ENCODE results near the gene HMX1.
A peak's percentile ranks its signal among the peaks of the same experiment; 100 is the strongest.

The HMX1 gene

DNA sequence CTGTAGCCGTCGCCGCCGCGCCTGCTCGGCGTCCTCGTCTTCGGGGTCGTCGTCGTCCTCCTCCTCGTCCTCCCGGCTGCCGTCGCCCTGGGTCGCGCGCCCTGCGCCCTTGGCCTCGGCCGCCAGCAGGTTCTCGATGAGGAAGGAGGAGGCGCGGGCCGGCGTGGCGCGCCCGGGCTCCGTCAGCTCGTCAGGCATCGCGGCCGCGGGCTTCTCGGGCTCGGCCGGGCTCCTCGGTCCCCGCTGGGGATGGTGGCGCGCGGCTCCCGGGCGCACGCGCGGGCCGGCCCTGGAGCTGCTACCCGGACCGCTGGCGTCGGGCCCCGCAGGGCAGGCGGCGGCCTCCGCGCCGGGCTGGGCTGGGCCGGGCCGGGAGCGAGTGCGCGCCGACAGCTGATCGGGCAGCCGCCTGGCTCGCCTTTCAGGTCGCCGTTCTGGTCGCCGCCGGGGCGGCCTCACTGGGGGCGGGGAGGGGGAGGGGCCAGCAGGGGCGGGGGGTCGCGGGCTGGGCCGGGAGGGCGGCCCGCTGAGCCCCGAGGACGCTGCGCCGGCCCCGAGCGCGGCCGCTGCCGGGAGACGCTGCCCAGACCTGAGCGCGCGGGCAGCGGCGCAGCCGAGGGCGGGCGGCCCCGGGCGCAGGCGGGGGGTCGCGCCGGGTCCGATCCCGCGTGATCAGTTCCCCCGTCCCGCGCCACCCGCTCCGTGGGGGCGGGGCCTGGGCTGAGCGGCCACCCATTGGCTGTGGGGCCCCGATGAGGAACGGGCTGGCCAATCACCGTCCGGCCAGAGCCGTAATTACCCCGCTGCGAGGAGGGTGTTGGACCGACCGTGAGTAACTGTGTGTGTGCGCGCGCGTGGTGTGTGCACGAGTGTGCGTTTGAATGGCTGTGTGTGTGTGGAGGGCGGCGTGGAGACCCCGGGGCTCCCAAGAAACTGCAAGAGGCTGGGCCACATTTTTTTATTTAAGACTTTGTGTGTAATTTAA lies at the start of gene HMX1:
TSS of gene HMX1 (minus strand) at position 423 of the 985 bp plus-strand sequence. CDS start at position 198, 225 bp downstream.
- no peak for DNase-seq

DNA sequence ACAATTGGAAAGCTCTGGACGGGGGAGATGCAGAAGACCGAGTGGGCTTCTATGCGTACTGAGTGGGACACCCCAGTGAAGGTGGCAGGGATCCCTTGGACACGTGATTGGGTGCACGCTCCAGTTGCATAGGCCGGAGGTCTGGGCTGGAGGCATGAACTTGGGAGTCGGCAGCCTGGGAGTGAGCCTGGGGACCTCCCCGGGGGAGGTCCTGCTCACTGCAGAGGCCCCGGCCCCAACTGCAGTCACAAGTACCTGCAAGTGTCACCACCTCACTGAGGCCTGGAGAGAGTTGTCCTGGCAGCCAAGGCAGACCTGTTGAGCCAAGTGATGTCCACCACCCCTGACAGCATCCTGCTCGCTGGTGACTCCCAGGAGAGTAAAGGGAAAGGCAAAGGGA lies 49.3 kb upstream of the HMX1 start:
- in situ Hi-C loops (cut with MboI; ENCODE audit: low pct_unique_long_range_greater_than_20kb, low sequenced_read_pairs) = no loop called here
- no peak for DNase-seq

More for the DNA sequence above, at the start of gene HMX1:
- in situ Hi-C loops (cut with MboI; ENCODE audit: low pct_unique_long_range_greater_than_20kb, low sequenced_read_pairs) = no loop called here

- in situ Hi-C loops (cut with MboI; ENCODE audit: low pct_unique_long_range_greater_than_20kb, low sequenced_read_pairs) = no loop called here
- DNase-seq = no peak
Observed at GRCh38 chr4:8920289-8920965, 48.8 kb upstream of the HMX1 start.

- no peak for DNase-seq
- in situ Hi-C loops (cut with MboI; ENCODE audit: low pct_unique_long_range_greater_than_20kb, low sequenced_read_pairs) = no loop called here
Observed at GRCh38 chr4:8919651-8920288, 48.1 kb upstream of the HMX1 start.

- in situ Hi-C loops (cut with MboI; ENCODE audit: low pct_unique_long_range_greater_than_20kb, low sequenced_read_pairs) = no loop called here
- DNase-seq = peak; percentile 63
Observed at GRCh38 chr4:8917868-8918783, 46.5 kb upstream of the HMX1 start.

GRCh38 chr4:8917321-8917811 lies 45.7 kb upstream of the HMX1 start:
- in situ Hi-C loops (cut with MboI; ENCODE audit: low pct_unique_long_range_greater_than_20kb, low sequenced_read_pairs) = no loop called here
- DNase-seq = no peak

- in situ Hi-C loops (cut with MboI; ENCODE audit: low pct_unique_long_range_greater_than_20kb, low sequenced_read_pairs) = no loop called here
Observed at GRCh38 chr4:8916906-8917305, 45.3 kb upstream of the HMX1 start.

GRCh38 chr4:8916351-8916885 lies 44.8 kb upstream of the HMX1 start:
- no peak for DNase-seq
- in situ Hi-C loops (cut with MboI; ENCODE audit: low pct_unique_long_range_greater_than_20kb, low sequenced_read_pairs) = no loop called here

More at GRCh38 chr4:8916906-8917305, 45.3 kb upstream of the HMX1 start:
- DNase-seq = no peak

DNA sequence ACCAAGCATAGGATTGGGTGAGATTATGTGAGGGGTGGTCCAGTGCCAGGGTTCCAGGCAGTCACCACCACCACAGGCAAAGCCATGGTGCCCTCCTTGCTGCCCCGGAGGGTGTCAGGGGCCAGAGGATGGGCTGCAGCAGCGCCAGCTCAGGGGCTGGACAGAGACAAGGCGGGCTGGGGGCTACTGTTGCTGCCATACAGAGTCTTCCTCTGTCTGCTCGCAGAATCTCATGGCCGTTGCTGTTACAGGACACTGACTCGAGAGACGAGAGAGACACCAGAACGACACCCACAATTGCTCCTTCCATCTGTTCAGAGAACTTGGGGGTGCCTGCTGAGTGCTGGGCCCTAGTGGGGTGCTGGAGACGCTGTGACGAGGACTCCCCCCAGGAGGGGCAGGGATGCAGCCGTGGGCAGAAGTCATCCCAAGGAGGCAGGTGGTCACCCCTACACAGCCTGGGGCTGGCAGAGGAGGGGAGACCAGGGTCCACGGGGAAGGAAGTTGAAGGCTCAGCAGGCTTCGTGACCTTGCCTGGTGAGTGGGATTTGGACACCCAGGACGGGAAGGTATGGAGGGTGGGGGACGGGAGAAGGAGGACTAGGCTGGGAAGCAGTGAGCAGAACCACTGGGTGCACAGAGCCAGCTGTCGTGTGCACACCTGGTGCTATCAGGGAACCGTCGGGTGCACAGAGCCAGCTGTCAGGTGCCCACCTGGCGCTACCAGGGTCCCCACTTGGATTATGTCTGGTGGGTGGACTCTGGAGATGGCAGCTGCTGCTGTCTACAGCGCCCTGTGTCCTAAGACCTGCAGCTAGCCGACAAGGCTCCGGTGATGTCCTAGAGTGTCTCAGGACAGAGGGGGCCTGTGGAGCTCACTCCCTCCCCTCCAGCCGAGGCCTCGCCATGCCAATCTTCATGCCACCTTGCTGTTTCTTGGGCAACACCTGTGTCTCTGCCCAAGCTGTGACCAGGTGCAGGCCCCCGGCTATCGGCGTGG lies 43.9 kb upstream of the HMX1 start:
- no peak for DNase-seq
- in situ Hi-C loops (cut with MboI; ENCODE audit: low pct_unique_long_range_greater_than_20kb, low sequenced_read_pairs) = no loop called here

GRCh38 chr4:8914461-8915171 lies 43.0 kb upstream of the HMX1 start:
- in situ Hi-C loops (cut with MboI; ENCODE audit: low pct_unique_long_range_greater_than_20kb, low sequenced_read_pairs) = no loop called here
- DNase-seq = no peak

DNA sequence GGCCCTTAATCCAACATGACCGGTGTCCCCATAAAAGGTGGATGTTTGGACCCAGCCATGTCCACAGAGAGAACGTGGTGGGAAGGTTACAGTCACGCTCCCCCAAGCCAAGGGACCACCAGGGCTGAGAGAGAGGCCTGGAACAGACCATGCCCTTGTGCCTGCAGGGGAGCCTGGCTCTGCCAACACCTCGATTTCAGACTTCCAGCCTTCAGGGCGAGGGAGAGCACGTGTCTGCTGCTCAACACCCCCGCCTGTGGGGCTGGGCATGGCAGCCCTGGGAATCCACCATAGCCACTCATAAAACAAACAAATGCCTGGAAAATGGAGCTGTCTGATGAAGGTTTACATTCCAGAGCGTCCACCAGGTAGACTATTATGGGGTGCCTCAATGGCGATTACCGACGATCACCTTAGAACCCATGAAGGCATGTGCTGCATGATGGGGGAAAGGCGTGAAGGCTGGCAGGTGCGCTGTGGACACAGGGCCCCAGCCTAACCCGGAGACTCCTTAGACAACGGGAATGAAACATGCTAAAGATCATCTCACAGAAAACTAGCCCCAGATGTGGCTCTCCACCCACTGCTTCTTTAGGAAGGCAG lies 42.3 kb upstream of the HMX1 start:
- in situ Hi-C loops (cut with MboI; ENCODE audit: low pct_unique_long_range_greater_than_20kb, low sequenced_read_pairs) = no loop called here
- DNase-seq = no peak

GRCh38 chr4:8913121-8913857 lies 41.6 kb upstream of the HMX1 start:
- in situ Hi-C loops (cut with MboI; ENCODE audit: low pct_unique_long_range_greater_than_20kb, low sequenced_read_pairs) = no loop called here
- DNase-seq = no peak

DNA sequence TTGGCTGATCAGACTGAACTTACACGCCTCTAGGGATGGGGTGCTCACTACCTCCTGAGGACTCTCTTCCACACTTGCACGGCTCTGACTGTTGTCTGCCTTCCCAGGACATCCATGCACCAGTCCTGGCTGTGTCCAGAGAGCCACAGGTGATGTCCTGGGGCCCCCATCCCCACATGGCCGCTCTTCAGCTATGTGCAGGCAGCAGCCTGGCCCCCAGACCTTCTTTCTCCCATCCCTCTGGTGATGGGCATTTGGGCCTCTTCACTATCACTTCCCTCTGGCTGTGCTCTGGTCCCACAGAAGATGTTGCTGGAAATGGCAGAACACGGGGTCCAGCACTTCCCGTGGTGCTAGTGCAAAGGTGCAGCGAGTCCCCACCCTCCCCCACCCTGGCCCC lies 40.9 kb upstream of the HMX1 start:
- in situ Hi-C loops (cut with MboI; ENCODE audit: low pct_unique_long_range_greater_than_20kb, low sequenced_read_pairs) = no loop called here
- no peak for DNase-seq

DNA sequence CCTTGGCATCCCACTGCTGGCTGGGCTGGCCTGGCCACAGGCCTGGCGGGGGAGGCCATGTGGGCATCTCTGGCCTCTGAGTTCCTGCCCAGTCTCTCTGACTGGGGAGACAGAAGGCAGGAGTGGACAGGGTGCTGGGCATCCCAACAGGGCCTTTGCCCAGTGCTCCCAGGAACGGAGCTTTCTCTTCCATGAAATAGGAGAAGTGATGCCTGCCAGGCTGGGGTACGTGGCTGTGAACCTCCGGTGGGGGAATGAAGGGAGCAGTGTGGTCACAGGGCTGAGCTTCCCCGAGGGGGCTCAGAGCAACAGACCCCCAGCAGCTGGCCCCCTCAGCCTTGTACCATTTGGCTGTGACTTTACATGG lies 40.4 kb upstream of the HMX1 start:
- in situ Hi-C loops (cut with MboI; ENCODE audit: low pct_unique_long_range_greater_than_20kb, low sequenced_read_pairs) = no loop called here
- no peak for DNase-seq

GRCh38 chr4:8911316-8912088 lies 39.9 kb upstream of the HMX1 start:
- DNase-seq = no peak
- in situ Hi-C loops (cut with MboI; ENCODE audit: low pct_unique_long_range_greater_than_20kb, low sequenced_read_pairs) = no loop called here

Data from KBM-7 (cell line).